GM19023 (cell line): Measurements from ENCODE around the gene SLC23A3.
A peak's percentile ranks its signal among the peaks of the same experiment; 100 is the strongest.

Experiments
- ATAC-seq: cut with Tn5 transposase; IDR thresholded peaks from one replicate; pipeline ENCODE4 v1.9.1; 2021; ENCODE audit warnings: mild to moderate bottlenecking, moderate library complexity; ENCODE audit not compliant: unreplicated experiment

The SLC23A3 gene

GRCh38 chr2:219169930-219170654 is at the start of gene SLC23A3:
Gene SLC23A3 (minus strand): TSS chr2:219170029. CDS start chr2:219169984, 45 bp downstream.
- no peak for ATAC-seq

- peak; percentile 78 for ATAC-seq
Measured at GRCh38 chr2:219218732-219219701, 49.2 kb upstream of the SLC23A3 start, which contains the start of gene ABCB6. Gene ABCB6 (minus strand): TSS chr2:219218958. CDS start chr2:219218673, 285 bp downstream.

- ATAC-seq, result peak; percentile 34
Measured at GRCh38 chr2:219218217-219218731, 48.4 kb upstream of the SLC23A3 start.

GRCh38 chr2:219216535-219216915 is 46.7 kb upstream of the SLC23A3 start:
- ATAC-seq, result no peak

- no peak for ATAC-seq
Measured at GRCh38 chr2:219215871-219216534, 46.2 kb upstream of the SLC23A3 start.

- no peak for ATAC-seq
Measured at GRCh38 chr2:219214786-219215185, 45.0 kb upstream of the SLC23A3 start.

GRCh38 chr2:219214141-219214540 is 44.3 kb upstream of the SLC23A3 start:
- ATAC-seq, result no peak

GRCh38 chr2:219213486-219214071 is 43.8 kb upstream of the SLC23A3 start:
- ATAC-seq, result no peak

- ATAC-seq, result no peak
Measured at GRCh38 chr2:219213026-219213415, 43.2 kb upstream of the SLC23A3 start.

GRCh38 chr2:219210886-219211362 is 41.1 kb upstream of the SLC23A3 start:
- no peak for ATAC-seq

- ATAC-seq, result no peak
Measured at GRCh38 chr2:219210196-219210885, 40.5 kb upstream of the SLC23A3 start.

- ATAC-seq, result no peak
Measured at GRCh38 chr2:219209236-219210195, 39.7 kb upstream of the SLC23A3 start.

GRCh38 chr2:219207884-219208740 is 38.3 kb upstream of the SLC23A3 start:
- no peak for ATAC-seq

- ATAC-seq, result no peak
Measured at GRCh38 chr2:219207134-219207883, 37.5 kb upstream of the SLC23A3 start.

- peak; percentile 97 for ATAC-seq
Measured at GRCh38 chr2:219206328-219207133, 36.7 kb upstream of the SLC23A3 start, which contains the start of gene ZFAND2B. Gene ZFAND2B (plus strand): TSS chr2:219206782. CDS start chr2:219206988, 206 bp downstream.

GRCh38 chr2:219205981-219206327 is 36.1 kb upstream of the SLC23A3 start:
- ATAC-seq, result no peak
